ENCODE data around the gene LRRC32. TPM values are rescaled to one million over a fixed set of nuclear protein-coding genes. Genes with fewer than 3 reads are reported as not detected.
A peak's percentile ranks its signal among the peaks of the same experiment; 100 is the strongest.

Gene LRRC32
- total and polyA plus RNA-seq, 9 of the 15 experiments (the other 6 are each of a cell fraction or from before 2014, with no cell fraction given) = 0.10 to 0.50 (median 0.19) TPM; not detected in 5

GRCh38 chr11:76700177-76701100 is 29.9 kb upstream of the LRRC32 start (continued):
- peak; percentile 75 for TF ChIP-seq HES1 (IDR thresholded peaks at IDR 0.05; ENCODE audit: low read depth)
- TF ChIP-seq, protein P1, sequence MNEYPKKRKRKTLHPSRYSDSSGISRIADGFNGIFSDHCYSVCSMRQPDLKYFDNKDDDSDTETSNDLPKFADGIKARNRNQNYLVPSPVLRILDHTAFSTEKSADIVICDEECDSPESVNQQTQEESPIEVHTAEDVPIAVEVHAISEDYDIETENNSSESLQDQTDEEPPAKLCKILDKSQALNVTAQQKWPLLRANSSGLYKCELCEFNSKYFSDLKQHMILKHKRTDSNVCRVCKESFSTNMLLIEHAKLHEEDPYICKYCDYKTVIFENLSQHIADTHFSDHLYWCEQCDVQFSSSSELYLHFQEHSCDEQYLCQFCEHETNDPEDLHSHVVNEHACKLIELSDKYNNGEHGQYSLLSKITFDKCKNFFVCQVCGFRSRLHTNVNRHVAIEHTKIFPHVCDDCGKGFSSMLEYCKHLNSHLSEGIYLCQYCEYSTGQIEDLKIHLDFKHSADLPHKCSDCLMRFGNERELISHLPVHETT (CRISPR knock-in tag; conservative IDR thresholded peaks at IDR 0.05 in 1 of 2, IDR thresholded peaks at IDR 0.05 in 1 of 2) = peak in 1 of 2 experiments; percentile 80; a peak in 1 of 4 replicates
- peak; percentile 43; the same call in 1 of the 2 replicates for TF ChIP-seq HMBOX1 (IDR thresholded peaks at IDR 0.05)
- TF ChIP-seq PTRF (tag; IDR thresholded peaks at IDR 0.05) = no peak
- TF ChIP-seq RCOR1 (IDR thresholded peaks at IDR 0.05; ENCODE audit: borderline replicate concordance in 1 of 2, low read depth in 2 of 2, low read length in 2 of 2) = peak; percentile 92 to 95
- no peak for TF ChIP-seq ARID2 (IDR thresholded peaks at IDR 0.05)
- TF ChIP-seq, protein P2, sequence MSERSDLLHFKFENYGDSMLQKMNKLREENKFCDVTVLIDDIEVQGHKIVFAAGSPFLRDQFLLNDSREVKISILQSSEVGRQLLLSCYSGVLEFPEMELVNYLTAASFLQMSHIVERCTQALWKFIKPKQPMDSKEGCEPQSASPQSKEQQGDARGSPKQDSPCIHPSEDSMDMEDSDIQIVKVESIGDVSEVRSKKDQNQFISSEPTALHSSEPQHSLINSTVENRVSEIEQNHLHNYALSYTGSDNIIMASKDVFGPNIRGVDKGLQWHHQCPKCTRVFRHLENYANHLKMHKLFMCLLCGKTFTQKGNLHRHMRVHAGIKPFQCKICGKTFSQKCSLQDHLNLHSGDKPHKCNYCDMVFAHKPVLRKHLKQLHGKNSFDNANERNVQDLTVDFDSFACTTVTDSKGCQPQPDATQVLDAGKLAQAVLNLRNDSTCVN (CRISPR knock-in tag; IDR thresholded peaks at IDR 0.05) = no peak
- TF ChIP-seq ZNF274 (IDR thresholded peaks at IDR 0.05; ENCODE audit: borderline replicate concordance, low read depth, low read length) = peak; percentile 28; the same call in 1 of the 2 replicates
- TF ChIP-seq BRF1 (IDR thresholded peaks at IDR 0.05; ENCODE audit: borderline replicate concordance, extremely low read depth, insufficient read length) = no peak
- no peak for TF ChIP-seq BCL6 (CRISPR knock-in tag; IDR thresholded peaks at IDR 0.05)
- TF ChIP-seq NR4A1 (CRISPR knock-in tag; IDR thresholded peaks at IDR 0.05) = no peak
- peak; percentile 25; the same call in 1 of the 2 replicates for TF ChIP-seq NR4A1 (tag; IDR thresholded peaks at IDR 0.05)
- peak; percentile 70; the same call in 1 of the 2 replicates for TF ChIP-seq HDAC8 (tag; IDR thresholded peaks at IDR 0.05)
- TF ChIP-seq CEBPB (tag; IDR thresholded peaks at IDR 0.05) = peak; percentile 27; the same call in 1 of the 2 replicates
- TF ChIP-seq ZMIZ1 (IDR thresholded peaks at IDR 0.05; ENCODE audit: low read depth in 2 of 2, low read length in 2 of 2) = peak in 1 of 2 experiments; percentile 95; a peak in 2 of 4 replicates
